Measurements from ENCODE around the gene PPCDC. TPM values are rescaled to one million over a fixed set of nuclear protein-coding genes. Genes with fewer than 3 reads are reported as not detected.
"Not testable (repeated sequence)": the region's sequence is repeated elsewhere in the genome, so short reads cannot be mapped to it uniquely, and the experiment has no call there.

Gene PPCDC
- total and polyA plus RNA-seq, 3 experiments from 2014 or later, result 12.8 to 39.2 (median 35.5) TPM

GRCh38 chr15:75091814-75092213, 68.4 kb downstream of the PPCDC start:
- POLR2A ChIA-PET, result no interaction called here
- no peak overlapping the region for H3K4me3 Mint-ChIP-seq

DNA sequence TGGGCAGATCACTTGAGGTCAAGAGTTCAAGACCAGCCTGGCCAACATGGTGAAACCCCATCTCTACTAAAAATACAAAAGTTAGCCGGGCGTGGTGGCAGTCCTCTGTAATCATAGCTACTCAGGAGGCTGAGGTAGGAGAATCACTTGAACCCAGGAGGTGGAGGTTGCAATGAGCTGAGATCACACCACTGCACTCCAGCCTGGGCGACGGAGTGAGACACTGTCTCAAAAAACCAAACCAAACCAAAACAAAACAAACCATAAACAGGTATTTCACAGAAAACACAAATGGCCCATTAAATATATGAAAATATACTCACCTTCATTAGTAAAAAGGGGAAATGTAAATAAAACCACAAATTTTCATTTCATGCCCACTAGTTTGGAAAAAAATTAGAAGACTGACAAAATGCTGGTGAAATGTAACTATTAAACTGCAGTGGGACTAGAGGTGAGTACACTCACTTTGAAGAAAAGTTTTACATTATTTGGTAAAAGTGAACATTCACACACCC, 71.6 kb downstream of the PPCDC start:
- H3K4me3 ChIP-seq (ENCODE audit: low read length); H3K4me3 Mint-ChIP-seq; CTCF ChIA-PET; POLR2A ChIA-PET; H3K9me3 ChIP-seq (ENCODE audit: low read length); H3K4me1 Mint-ChIP-seq; H3K36me3 Mint-ChIP-seq; H3K27me3 ChIP-seq (ENCODE audit: insufficient read depth, low read length, poor library complexity, severe bottlenecking); H3K36me3 ChIP-seq (ENCODE audit: insufficient read depth, low read length); H3K27ac ChIP-seq (ENCODE audit: low read depth, low read length); H3K9me3 Mint-ChIP-seq; H3K27ac Mint-ChIP-seq; H3K4me1 ChIP-seq (ENCODE audit: insufficient read depth, low read length); DNase-seq; H3K27me3 Mint-ChIP-seq: not testable (repeated sequence)

More at GRCh38 chr15:75091814-75092213, 68.4 kb downstream of the PPCDC start:
- Histone ChIP-seq H3K27ac (ENCODE audit: low read depth, low read length) (no peak overlapping the region), H3K4me1 (ENCODE audit: insufficient read depth, low read length) (no peaks in the 10 kb centered on the region), H3K27me3 (ENCODE audit: insufficient read depth, low read length, poor library complexity, severe bottlenecking) (no peaks in the 10 kb centered on the region), H3K9me3 (ENCODE audit: low read length) (no peaks in the 10 kb centered on the region), H3K4me3 (ENCODE audit: low read length) (no peak overlapping the region), H3K36me3 (ENCODE audit: insufficient read depth, low read length) (no peaks in the 10 kb centered on the region)
- DNase-seq, result no peak
- Mint-ChIP-seq H3K27me3 (peaks cover 0 to 1% of the 10 kb centered on the region in 2 donors), H3K4me1 (no peaks in the 10 kb centered on the region), H3K9me3 (peaks cover 0 to 4% (median 0%) of the 10 kb centered on the region in 5 donors), H3K36me3 (peaks cover 0 to 8% (median 3%) of the 10 kb centered on the region in 3 donors), H3K27ac (no peak overlapping the region)
- CTCF ChIA-PET, result no interaction called here

GRCh38 chr15:75095594-75095993, 72.2 kb downstream of the PPCDC start:
- ChIA-PET POLR2A (no interaction called here), CTCF (no interaction called here)
- no peak overlapping the region for H3K27ac ChIP-seq (ENCODE audit: low read depth, low read length)
- H3K4me1 ChIP-seq (ENCODE audit: insufficient read depth, low read length), result no peaks in the 10 kb centered on the region
- no peaks in the 10 kb centered on the region for H3K4me1 Mint-ChIP-seq
- no peak overlapping the region for H3K4me3 ChIP-seq (ENCODE audit: low read length)
- no peaks in the 10 kb centered on the region for H3K9me3 ChIP-seq (ENCODE audit: low read length)
- no peaks in the 10 kb centered on the region for H3K9me3 Mint-ChIP-seq
- no peak overlapping the region for H3K4me3 Mint-ChIP-seq
- no peaks in the 10 kb centered on the region for H3K27me3 ChIP-seq (ENCODE audit: insufficient read depth, low read length, poor library complexity, severe bottlenecking)
- no peaks in the 10 kb centered on the region for H3K36me3 Mint-ChIP-seq
- no peak overlapping the region for H3K27ac Mint-ChIP-seq
- H3K27me3 Mint-ChIP-seq, result no peaks in the 10 kb centered on the region
- DNase-seq, result no peak
- H3K36me3 ChIP-seq (ENCODE audit: insufficient read depth, low read length), result no peaks in the 10 kb centered on the region

DNA sequence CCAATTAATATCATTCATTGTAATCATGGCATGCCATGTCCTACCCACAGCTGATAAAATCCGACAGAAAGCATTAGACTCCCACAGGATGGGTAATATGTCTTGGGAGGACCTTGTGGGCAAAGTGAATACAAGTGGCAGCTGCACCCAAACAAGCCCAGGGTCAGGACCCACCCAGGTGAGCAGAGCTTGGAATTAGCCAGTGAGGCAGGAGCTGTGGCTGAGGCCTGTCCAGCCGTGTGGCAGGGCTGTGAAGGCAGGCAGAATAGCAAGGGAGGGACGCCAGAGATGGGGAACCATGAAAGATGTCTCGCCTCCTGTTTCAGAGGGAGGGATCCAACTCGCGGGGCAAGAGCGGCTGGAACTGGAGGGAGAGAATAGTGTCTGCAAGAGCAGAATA, 74.5 kb downstream of the PPCDC start:
- no peaks in the 10 kb centered on the region for H3K27me3 ChIP-seq (ENCODE audit: insufficient read depth, low read length, poor library complexity, severe bottlenecking)
- no peaks in the 10 kb centered on the region for H3K36me3 ChIP-seq (ENCODE audit: insufficient read depth, low read length)
- no peaks in the 10 kb centered on the region for H3K4me1 Mint-ChIP-seq
- no peaks in the 10 kb centered on the region for H3K4me1 ChIP-seq (ENCODE audit: insufficient read depth, low read length)
- H3K36me3 Mint-ChIP-seq, result no peaks in the 10 kb centered on the region
- ChIA-PET CTCF (no interaction called here), POLR2A (no interaction called here)
- H3K27me3 Mint-ChIP-seq, result no peaks in the 10 kb centered on the region
- no peak overlapping the region for H3K27ac ChIP-seq (ENCODE audit: low read depth, low read length)
- no peak for DNase-seq
- H3K27ac Mint-ChIP-seq, result peak overlapping the region in 1 of 8 donors; percentile 43
- H3K4me3 ChIP-seq (ENCODE audit: low read length), result no peak overlapping the region
- H3K9me3 ChIP-seq (ENCODE audit: low read length), result no peaks in the 10 kb centered on the region
- H3K9me3 Mint-ChIP-seq, result no peaks in the 10 kb centered on the region
- H3K4me3 Mint-ChIP-seq, result no peak overlapping the region

DNA sequence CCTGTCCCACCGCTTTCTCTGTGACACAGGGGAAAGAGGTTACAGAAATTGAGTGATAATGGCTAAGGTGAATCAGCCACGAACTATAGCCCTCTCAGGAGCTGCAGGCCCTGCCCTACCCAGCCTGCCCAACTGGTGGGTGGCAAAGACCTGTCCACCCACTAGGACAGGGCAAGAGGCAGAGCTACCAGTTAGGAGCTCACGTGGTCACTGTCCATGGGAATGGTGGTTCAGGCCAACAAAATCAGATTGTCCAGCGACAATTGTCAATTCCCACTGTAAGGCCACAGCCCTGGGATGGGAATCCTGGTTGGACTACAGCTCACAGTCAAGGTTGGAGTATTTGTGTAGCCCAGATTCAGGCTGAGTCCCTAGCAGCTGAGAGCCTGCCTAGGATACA, 75.0 kb downstream of the PPCDC start:
- Mint-ChIP-seq H3K4me3 (no peak overlapping the region), H3K27ac (no peak overlapping the region), H3K4me1 (no peaks in the 10 kb centered on the region), H3K9me3 (no peaks in the 10 kb centered on the region), H3K27me3 (no peaks in the 10 kb centered on the region), H3K36me3 (no peaks in the 10 kb centered on the region)
- no peak overlapping the region for H3K4me3 ChIP-seq (ENCODE audit: low read length)
- H3K36me3 ChIP-seq (ENCODE audit: insufficient read depth, low read length), result no peaks in the 10 kb centered on the region
- H3K4me1 ChIP-seq (ENCODE audit: insufficient read depth, low read length), result no peaks in the 10 kb centered on the region
- H3K27me3 ChIP-seq (ENCODE audit: insufficient read depth, low read length, poor library complexity, severe bottlenecking), result no peaks in the 10 kb centered on the region
- DNase-seq, result no peak
- POLR2A ChIA-PET, result no interaction called here
- no peak overlapping the region for H3K27ac ChIP-seq (ENCODE audit: low read depth, low read length)
- CTCF ChIA-PET, result no interaction called here
- H3K9me3 ChIP-seq (ENCODE audit: low read length), result no peaks in the 10 kb centered on the region

Other genes starting within 250 kb of the PPCDC start
- 100 to 1,000 TPM; 288 to 294 TPM for gene CSK, start 241.5 kb upstream of the PPCDC start, total RNA-seq
- gene CSK, start 241.5 kb upstream of the PPCDC start, polyA plus RNA-seq, result 154 TPM
- gene LMAN1L, start 210.8 kb upstream of the PPCDC start, total RNA-seq, result under 1 TPM in 1 of 2 experiments, not detected in 1; 0.27 TPM
- not detected for gene LMAN1L, start 210.8 kb upstream of the PPCDC start, polyA plus RNA-seq
- not detected for gene CPLX3, start 197.0 kb upstream of the PPCDC start, total RNA-seq
- not detected for gene CPLX3, start 197.0 kb upstream of the PPCDC start, polyA plus RNA-seq
- gene ULK3, start 180.4 kb upstream of the PPCDC start, total RNA-seq, result 10 to 100 TPM; 53.9 to 60.1 TPM
- gene ULK3, start 180.4 kb upstream of the PPCDC start, polyA plus RNA-seq, result 43.1 TPM
- 10 to 100 TPM; 82.8 to 84.2 TPM for gene SCAMP2, start 150.2 kb upstream of the PPCDC start, total RNA-seq
- 154 TPM for gene SCAMP2, start 150.2 kb upstream of the PPCDC start, polyA plus RNA-seq
- 10 to 100 TPM; 40.4 to 43.0 TPM for gene MPI, start 133.5 kb upstream of the PPCDC start, total RNA-seq
- gene MPI, start 133.5 kb upstream of the PPCDC start, polyA plus RNA-seq, result 61.1 TPM
- gene FAM219B, start 116.7 kb upstream of the PPCDC start, total RNA-seq, result 10 to 100 TPM; 45.0 to 47.7 TPM
- gene FAM219B, start 116.7 kb upstream of the PPCDC start, polyA plus RNA-seq, result 32.3 TPM
- gene COX5A, start 85.5 kb upstream of the PPCDC start, total RNA-seq, result 100 to 1,000 TPM; 326 to 362 TPM
- 351 TPM for gene COX5A, start 85.5 kb upstream of the PPCDC start, polyA plus RNA-seq
- 1 to 10 TPM; 6.1 to 7.4 TPM for gene RPP25, start 66.8 kb upstream of the PPCDC start, total RNA-seq
- gene RPP25, start 66.8 kb upstream of the PPCDC start, polyA plus RNA-seq, result 2.5 TPM
- 1 to 10 TPM in 1 of 2 experiments, under 1 TPM in 1; 0.74 to 1.1 TPM for gene SCAMP5, start 28.0 kb upstream of the PPCDC start, total RNA-seq
- gene SCAMP5, start 28.0 kb upstream of the PPCDC start, polyA plus RNA-seq, result 0.16 TPM
- 10 to 100 TPM; 29.8 to 32.0 TPM for gene C15orf39, start 178.3 kb downstream of the PPCDC start, total RNA-seq
- gene C15orf39, start 178.3 kb downstream of the PPCDC start, polyA plus RNA-seq, result 6.1 TPM
- not detected for gene GOLGA6C, start 234.7 kb downstream of the PPCDC start, total RNA-seq
- not detected for gene GOLGA6C, start 234.7 kb downstream of the PPCDC start, polyA plus RNA-seq